Measurements from ENCODE around the gene HADHB.
"Not testable (repeated sequence)": the region's sequence is repeated elsewhere in the genome, so short reads cannot be mapped to it uniquely, and the experiment has no call there.

HADHB gene

GRCh38 chr2:26297061-26297460 lies 52.3 kb downstream of the HADHB start:
- no peak for DNase-seq (ENCODE audit: low read depth in 2 of 2)

- no peak for DNase-seq (ENCODE audit: low read depth in 2 of 2)
These were observed 53.5 kb downstream of the HADHB start for GRCh38 chr2:26298286-26298637.

- DNase-seq (ENCODE audit: low read depth in 2 of 2), result peak in 1 of 2 donors; percentile 10
These were observed 54.1 kb downstream of the HADHB start for GRCh38 chr2:26298638-26299393.

- no peak for DNase-seq (ENCODE audit: low read depth in 2 of 2)
These were observed 54.8 kb downstream of the HADHB start for GRCh38 chr2:26299471-26300101.

- DNase-seq (ENCODE audit: low read depth in 2 of 2), result no peak
These were observed 55.6 kb downstream of the HADHB start for GRCh38 chr2:26300234-26300925.

GRCh38 chr2:26302846-26303245 lies 58.1 kb downstream of the HADHB start:
- DNase-seq (ENCODE audit: low read depth in 2 of 2), result no peak

GRCh38 chr2:26305094-26305493 lies 60.4 kb downstream of the HADHB start:
- not testable (repeated sequence) for DNase-seq (ENCODE audit: low read depth in 2 of 2)

- DNase-seq (ENCODE audit: low read depth in 2 of 2), result no peak
These were observed 60.8 kb downstream of the HADHB start for GRCh38 chr2:26305540-26305939.

DNA sequence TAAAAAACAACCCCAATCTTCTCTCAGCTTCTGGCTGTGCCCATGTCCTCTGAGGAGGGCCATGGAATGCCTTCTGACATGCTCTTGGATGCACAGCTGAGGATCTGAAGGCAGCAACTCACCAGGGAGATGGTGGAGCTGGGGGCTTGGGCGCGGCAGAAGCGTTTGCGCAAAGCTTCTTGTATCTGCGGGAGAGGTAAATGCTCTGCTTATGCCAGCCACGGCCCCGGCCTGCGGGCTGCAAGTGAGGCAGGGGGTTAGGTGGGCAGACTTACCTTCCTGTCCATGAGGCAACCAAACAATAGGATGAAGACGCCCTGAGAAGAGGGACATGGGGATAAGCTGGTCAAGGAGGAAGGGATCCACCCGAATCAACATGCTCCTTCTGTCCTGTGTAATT lies 65.2 kb downstream of the HADHB start:
- DNase-seq (ENCODE audit: low read depth in 2 of 2), result no peak

DNA sequence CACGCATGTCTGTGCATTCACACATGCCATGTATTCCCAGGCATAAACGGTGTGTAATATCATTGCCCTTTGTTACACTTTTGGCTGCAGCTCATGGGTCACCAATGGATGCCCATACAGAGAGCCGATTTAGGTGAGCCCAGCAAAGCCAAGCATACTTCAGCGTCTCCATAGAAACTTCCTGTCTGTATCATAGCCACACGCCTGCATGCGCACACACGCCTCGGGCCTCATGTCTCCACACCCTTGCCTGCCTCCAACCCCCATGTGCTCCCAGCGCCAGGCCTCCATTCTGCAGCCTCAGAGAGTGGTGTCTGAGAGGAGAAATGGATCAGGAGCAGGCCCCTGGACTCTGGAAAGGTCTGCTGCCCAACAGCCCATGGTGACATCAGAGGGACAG lies 67.7 kb downstream of the HADHB start:
- no peak for DNase-seq (ENCODE audit: low read depth in 2 of 2)

- no peak for DNase-seq (ENCODE audit: low read depth in 2 of 2)
These were observed 68.7 kb downstream of the HADHB start for GRCh38 chr2:26313446-26313845.

DNA sequence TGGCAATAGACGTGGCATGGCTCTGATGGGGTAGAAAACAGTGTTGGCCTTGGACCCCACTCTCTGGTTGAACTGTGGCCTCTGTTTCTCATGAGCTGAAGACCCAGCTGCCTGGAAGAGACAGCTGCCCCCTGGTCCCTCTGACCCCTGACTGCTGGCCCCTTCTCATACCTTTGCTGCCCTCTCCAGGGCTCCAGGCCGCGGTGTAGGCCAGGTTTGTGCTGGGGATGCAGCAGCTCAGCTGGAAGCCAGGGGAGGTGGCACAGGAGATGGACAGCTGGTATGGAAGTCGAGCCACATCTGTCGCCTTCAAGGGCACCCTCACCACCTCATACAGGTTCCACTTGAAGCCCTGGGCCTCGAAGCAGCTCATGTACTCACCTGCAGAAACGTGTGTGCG lies 69.5 kb downstream of the HADHB start:
- no peak for DNase-seq (ENCODE audit: low read depth in 2 of 2)

GRCh38 chr2:26316041-26316440 lies 71.3 kb downstream of the HADHB start:
- no peak for DNase-seq (ENCODE audit: low read depth in 2 of 2)

GRCh38 chr2:26316845-26317244 lies 72.1 kb downstream of the HADHB start:
- DNase-seq (ENCODE audit: low read depth in 2 of 2), result no peak

- DNase-seq (ENCODE audit: low read depth in 2 of 2), result no peak
These were observed 72.8 kb downstream of the HADHB start for GRCh38 chr2:26317377-26318105.

DNA sequence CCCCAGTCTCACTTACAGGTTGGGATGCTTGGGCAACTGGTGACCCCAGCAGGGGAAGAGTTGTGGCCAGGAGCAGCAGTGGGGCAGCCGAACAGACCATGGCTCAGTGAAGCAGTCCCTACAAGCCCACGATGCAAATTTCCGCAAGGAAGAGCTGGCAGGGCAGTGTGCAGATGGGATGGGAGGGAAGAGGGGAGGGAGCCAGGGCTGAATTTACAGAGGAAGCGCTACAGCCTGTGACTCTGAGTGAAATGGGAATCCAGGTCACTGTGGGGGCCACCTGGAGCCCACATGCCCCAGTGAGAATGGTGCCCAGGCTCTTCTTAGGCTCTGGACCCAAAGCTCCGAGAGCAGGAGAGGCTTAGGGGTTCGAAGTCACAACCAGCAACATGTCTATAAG lies 74.2 kb downstream of the HADHB start:
- no peak for DNase-seq (ENCODE audit: low read depth in 2 of 2)

- not testable (repeated sequence) for DNase-seq (ENCODE audit: low read depth in 2 of 2)
These were observed 79.7 kb downstream of the HADHB start for GRCh38 chr2:26324479-26324878.

- no peak for DNase-seq (ENCODE audit: low read depth in 2 of 2)
These were observed 80.2 kb downstream of the HADHB start for GRCh38 chr2:26324903-26325302.

DNA sequence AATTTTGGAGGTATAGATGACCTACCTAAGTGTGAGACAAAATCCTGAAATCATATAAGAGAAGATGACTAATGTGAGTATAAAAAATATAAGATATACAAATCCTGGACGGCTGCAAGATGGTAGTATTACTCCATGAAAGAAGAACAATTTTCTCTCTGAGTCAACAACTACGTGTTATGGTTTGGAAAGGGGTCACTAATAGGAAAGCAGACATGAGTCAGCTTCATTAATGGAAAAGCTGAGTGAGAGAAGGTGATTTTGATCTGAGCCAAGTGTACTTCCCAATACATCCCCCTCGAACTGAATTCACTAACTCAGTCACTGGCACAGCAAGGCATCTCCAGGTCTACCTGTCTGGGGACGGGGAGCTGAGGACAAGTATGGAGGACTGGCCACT lies 81.1 kb downstream of the HADHB start:
- DNase-seq (ENCODE audit: low read depth in 2 of 2), result no peak

GRCh38 chr2:26326514-26326913 lies 81.8 kb downstream of the HADHB start:
- no peak for DNase-seq (ENCODE audit: low read depth in 2 of 2)

DNA sequence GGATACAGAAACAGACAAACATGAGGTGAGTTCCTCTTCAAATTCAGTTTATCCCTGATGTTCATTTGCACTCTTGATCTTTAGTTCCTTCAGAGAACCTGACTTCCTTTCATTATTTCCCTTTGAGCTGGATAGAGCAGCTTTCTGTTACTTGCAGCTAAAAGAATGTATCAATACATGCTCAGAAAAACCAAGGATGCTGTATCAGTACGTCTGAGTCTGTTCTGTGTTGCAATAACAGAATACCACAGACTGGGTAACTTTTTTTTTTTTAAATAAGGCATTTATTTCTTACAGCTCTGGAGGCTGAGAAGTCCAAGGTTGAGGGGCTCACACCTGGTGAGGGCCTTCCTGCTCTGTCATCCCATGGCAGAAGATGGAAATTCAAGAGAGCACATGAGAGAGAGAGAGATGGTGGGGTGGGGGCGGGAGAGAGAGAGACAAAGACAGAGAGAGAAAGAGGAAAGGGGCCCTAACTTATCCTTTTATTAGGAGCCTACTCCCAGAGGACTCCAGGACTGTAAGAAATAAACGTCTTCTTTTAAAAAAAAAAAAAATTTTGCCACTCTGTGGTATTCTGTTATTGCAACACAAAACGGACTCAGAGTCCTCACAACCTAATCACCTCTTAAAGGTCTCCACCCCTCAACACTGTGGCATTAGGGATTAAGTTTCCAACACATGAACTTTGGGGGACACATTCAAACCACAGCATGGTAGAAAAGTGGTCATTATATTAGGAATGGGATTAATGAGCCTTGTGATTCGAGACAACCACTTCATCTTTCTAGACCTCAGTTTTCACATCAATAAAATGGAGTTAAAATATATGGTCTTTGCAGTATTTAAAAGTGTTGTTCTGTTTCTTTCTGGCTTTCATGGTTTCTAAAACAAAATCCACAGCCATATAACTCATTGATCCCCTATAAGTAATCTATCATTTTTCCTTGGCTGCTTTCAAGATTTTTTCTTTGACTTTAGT lies 82.8 kb downstream of the HADHB start:
- DNase-seq (ENCODE audit: low read depth in 2 of 2), result no peak

All from stimulated activated CD8-positive, alpha-beta memory T cell treated with anti-CD3 and anti-CD28 coated beads, Interleukin-15, amount 100 ng/mL, for 4 hours (primary cell).